Measurements from ENCODE around the gene PAOX. TPM values are rescaled to one million over a fixed set of nuclear protein-coding genes. Genes with fewer than 3 reads are reported as not detected.
A peak's percentile ranks its signal among the peaks of the same experiment; 100 is the strongest.

Gene PAOX
- total and polyA plus RNA-seq, 2 of the 13 experiments (the other 11 are each of a cell fraction or from before 2014, with no cell fraction given): 0.49 to 0.77 TPM

DNA sequence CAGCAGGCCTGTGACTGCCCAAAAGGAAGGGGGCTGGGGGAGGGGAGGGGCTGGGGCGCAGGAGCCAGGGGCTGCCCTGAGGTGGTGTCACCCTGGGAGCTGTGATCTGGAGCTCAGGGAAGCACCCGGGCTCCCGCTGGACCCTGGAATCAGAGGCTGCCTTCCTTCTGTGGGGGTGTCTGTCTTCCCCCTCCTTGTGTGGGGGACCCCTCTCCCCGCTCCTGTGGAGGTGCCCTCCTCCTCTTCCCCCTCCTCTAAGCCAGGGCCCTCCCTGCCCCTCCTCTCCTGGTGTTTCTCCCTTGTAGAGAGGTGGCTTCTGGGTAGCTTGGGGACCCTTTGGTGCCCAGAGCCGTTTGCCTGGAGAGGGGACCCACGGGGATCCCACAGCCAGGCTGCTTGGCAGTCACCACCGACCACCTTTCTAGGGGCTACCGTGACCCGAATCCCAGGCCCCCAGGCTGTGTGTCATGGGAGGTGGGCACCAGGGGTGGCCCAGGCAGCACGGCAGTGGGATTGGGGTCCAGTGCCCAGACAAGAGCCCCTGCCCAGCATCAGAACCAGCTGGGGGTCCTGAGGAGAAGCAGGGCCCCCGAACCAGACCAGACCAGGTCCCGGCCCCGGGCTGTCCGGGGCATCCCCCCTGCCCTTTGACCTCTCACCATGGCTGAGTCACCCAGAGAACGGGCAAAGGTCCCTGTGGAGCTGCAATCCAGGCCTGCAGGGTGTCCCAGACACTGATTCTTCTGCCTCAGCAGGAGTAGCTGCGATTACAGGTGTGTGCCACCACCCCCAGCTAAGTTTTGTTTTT, 31.1 kb upstream of the PAOX start (continued):
- TF ChIP-seq, protein P1, sequence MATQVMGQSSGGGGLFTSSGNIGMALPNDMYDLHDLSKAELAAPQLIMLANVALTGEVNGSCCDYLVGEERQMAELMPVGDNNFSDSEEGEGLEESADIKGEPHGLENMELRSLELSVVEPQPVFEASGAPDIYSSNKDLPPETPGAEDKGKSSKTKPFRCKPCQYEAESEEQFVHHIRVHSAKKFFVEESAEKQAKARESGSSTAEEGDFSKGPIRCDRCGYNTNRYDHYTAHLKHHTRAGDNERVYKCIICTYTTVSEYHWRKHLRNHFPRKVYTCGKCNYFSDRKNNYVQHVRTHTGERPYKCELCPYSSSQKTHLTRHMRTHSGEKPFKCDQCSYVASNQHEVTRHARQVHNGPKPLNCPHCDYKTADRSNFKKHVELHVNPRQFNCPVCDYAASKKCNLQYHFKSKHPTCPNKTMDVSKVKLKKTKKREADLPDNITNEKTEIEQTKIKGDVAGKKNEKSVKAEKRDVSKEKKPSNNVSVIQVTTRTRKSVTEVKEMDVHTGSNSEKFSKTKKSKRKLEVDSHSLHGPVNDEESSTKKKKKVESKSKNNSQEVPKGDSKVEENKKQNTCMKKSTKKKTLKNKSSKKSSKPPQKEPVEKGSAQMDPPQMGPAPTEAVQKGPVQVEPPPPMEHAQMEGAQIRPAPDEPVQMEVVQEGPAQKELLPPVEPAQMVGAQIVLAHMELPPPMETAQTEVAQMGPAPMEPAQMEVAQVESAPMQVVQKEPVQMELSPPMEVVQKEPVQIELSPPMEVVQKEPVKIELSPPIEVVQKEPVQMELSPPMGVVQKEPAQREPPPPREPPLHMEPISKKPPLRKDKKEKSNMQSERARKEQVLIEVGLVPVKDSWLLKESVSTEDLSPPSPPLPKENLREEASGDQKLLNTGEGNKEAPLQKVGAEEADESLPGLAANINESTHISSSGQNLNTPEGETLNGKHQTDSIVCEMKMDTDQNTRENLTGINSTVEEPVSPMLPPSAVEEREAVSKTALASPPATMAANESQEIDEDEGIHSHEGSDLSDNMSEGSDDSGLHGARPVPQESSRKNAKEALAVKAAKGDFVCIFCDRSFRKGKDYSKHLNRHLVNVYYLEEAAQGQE (IDR thresholded peaks at IDR 0.05; ENCODE audit: borderline replicate concordance in 1 of 2, low read depth in 1 of 2, low read length in 2 of 2): no peak
- no peak for TF ChIP-seq ZNF343 (CRISPR knock-in tag; IDR thresholded peaks at IDR 0.05)
- TF ChIP-seq, protein P2, sequence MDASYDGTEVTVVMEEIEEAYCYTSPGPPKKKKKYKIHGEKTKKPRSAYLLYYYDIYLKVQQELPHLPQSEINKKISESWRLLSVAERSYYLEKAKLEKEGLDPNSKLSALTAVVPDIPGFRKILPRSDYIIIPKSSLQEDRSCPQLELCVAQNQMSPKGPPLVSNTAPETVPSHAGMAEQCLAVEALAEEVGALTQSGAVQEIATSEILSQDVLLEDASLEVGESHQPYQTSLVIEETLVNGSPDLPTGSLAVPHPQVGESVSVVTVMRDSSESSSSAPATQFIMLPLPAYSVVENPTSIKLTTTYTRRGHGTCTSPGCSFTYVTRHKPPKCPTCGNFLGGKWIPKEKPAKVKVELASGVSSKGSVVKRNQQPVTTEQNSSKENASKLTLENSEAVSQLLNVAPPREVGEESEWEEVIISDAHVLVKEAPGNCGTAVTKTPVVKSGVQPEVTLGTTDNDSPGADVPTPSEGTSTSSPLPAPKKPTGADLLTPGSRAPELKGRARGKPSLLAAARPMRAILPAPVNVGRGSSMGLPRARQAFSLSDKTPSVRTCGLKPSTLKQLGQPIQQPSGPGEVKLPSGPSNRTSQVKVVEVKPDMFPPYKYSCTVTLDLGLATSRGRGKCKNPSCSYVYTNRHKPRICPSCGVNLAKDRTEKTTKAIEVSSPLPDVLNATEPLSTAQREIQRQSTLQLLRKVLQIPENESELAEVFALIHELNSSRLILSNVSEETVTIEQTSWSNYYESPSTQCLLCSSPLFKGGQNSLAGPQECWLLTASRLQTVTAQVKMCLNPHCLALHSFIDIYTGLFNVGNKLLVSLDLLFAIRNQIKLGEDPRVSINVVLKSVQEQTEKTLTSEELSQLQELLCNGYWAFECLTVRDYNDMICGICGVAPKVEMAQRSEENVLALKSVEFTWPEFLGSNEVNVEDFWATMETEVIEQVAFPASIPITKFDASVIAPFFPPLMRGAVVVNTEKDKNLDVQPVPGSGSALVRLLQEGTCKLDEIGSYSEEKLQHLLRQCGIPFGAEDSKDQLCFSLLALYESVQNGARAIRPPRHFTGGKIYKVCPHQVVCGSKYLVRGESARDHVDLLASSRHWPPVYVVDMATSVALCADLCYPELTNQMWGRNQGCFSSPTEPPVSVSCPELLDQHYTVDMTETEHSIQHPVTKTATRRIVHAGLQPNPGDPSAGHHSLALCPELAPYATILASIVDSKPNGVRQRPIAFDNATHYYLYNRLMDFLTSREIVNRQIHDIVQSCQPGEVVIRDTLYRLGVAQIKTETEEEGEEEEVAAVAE (CRISPR knock-in tag; IDR thresholded peaks at IDR 0.05; ENCODE audit: borderline replicate concordance): no peak
- no peak for TF ChIP-seq SMAD1 (CRISPR knock-in tag; IDR thresholded peaks at IDR 0.05; ENCODE audit: borderline replicate concordance, low read depth)
- no peak for TF ChIP-seq GATA4 (IDR thresholded peaks at IDR 0.05; ENCODE audit: borderline replicate concordance, low read depth)
- TF ChIP-seq, protein P3, sequence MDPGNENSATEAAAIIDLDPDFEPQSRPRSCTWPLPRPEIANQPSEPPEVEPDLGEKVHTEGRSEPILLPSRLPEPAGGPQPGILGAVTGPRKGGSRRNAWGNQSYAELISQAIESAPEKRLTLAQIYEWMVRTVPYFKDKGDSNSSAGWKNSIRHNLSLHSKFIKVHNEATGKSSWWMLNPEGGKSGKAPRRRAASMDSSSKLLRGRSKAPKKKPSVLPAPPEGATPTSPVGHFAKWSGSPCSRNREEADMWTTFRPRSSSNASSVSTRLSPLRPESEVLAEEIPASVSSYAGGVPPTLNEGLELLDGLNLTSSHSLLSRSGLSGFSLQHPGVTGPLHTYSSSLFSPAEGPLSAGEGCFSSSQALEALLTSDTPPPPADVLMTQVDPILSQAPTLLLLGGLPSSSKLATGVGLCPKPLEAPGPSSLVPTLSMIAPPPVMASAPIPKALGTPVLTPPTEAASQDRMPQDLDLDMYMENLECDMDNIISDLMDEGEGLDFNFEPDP (CRISPR knock-in tag; conservative IDR thresholded peaks at IDR 0.05): no peak
- no peak for TF ChIP-seq SNAPC2 (CRISPR knock-in tag; IDR thresholded peaks at IDR 0.05)
- TF ChIP-seq, protein P4, sequence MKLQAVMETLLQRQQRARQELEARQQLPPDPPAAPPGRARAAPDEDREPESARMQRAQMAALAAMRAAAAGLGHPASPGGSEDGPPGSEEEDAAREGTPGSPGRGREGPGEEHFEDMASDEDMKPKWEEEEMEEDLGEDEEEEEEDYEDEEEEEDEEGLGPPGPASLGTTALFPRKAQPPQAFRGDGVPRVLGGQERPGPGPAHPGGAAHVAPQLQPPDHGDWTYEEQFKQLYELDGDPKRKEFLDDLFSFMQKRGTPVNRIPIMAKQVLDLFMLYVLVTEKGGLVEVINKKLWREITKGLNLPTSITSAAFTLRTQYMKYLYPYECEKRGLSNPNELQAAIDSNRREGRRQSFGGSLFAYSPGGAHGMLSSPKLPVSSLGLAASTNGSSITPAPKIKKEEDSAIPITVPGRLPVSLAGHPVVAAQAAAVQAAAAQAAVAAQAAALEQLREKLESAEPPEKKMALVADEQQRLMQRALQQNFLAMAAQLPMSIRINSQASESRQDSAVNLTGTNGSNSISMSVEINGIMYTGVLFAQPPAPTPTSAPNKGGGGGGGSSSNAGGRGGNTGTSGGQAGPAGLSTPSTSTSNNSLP (IDR thresholded peaks at IDR 0.05; ENCODE audit: low read depth, low read length): no peak
- no peak for TF ChIP-seq ELF4 (CRISPR knock-in tag; IDR thresholded peaks at IDR 0.05; ENCODE audit: borderline replicate concordance)
- TF ChIP-seq ZNF570 (CRISPR knock-in tag; IDR thresholded peaks at IDR 0.05; ENCODE audit: borderline replicate concordance): no peak
- TF ChIP-seq NFRKB (IDR thresholded peaks at IDR 0.05): no peak
- TF ChIP-seq SRSF1 (optimal IDR thresholded peaks at IDR 0.05; ENCODE audit: low read depth, low read length): no peak
- no peak for TF ChIP-seq ZNF749 (CRISPR knock-in tag; IDR thresholded peaks at IDR 0.05; ENCODE audit: borderline replicate concordance)
- no peak for TF ChIP-seq ZNF614 (CRISPR knock-in tag; IDR thresholded peaks at IDR 0.05; ENCODE audit: borderline replicate concordance)
- TF ChIP-seq ZBTB1 (CRISPR knock-in tag; IDR thresholded peaks at IDR 0.05; ENCODE audit: borderline replicate concordance): no peak
- peak; percentile 28; the same call in 1 of the 2 replicates for TF ChIP-seq NCOR1 (IDR thresholded peaks at IDR 0.05; ENCODE audit: borderline replicate concordance, low read length)

Data from HepG2 (cell line).